NK-92 (cell line): ENCODE measurements around the gene SSTR3.
"Not testable (repeated sequence)": the region's sequence is repeated elsewhere in the genome, so short reads cannot be mapped to it uniquely, and the experiment has no call there.

Experiments used
- DNase-seq: peaks from one replicate; lab custom pipeline; 2025; ENCODE audit not compliant: unreplicated experiment; lab: John Stamatoyannopoulos, UW

SSTR3 gene

DNA sequence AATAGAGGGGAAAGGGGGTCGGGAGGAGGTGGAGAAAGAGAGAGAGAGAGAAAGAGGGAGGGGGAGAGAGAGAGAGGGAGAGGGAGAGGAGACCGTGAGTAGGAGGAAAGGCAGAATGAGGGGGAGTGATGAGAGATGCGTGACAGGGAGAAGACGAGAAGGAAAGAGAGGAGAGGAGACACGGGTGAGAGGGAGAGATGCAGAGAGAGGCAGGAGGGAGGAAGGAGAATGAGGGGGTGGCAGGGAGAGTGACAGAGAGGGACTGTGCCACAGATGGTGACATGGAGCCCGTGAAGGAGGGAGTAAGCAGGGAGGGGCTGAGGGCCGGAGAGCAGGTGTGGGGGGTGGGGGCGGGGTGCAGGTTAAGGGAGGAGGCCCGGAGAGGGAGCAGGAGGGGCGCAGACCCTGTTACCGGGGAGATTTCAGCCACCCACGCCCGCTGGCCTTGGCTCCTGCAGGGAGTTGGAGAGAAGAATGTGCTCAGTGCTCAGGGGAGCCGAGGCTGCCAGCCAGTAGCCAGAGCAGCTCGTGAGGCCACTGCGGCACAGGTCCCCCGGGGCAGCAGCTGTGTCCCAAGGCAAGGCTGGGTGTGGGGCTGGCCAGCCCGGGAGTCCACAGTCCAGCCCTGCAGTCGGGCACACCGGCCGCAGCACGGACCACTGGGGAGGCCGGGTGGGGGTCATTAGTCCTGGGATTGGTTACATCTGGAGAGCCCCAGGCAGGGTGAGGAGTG is at the start of gene SSTR3:
Gene SSTR3, minus strand, starts transcription at position 304 of the 733 bp plus-strand sequence. CDS start 4,674 bp downstream, outside the sequence.
- no peak for DNase-seq

DNA sequence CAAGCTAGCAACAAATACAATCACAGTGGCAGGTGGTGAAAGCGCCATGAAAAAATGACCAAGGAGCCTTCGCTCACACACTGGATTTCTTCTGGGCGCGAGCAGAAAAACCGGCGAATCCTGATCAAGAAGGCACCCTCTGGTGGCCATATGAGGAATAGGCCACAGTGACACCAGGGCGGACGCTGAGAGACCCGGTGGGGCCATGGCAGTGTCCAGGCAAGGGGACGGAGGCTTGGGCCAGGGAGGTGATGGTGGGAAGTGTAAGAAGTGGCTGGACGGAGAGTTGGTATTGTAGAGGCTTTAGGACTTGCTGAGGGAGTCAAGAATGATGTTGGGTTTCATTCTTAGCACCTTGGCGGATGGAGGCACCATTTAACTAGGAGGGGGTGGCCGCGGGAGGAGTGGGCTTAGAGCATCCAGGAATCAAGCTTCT is 48.6 kb upstream of the SSTR3 start:
- no peak for DNase-seq

DNA sequence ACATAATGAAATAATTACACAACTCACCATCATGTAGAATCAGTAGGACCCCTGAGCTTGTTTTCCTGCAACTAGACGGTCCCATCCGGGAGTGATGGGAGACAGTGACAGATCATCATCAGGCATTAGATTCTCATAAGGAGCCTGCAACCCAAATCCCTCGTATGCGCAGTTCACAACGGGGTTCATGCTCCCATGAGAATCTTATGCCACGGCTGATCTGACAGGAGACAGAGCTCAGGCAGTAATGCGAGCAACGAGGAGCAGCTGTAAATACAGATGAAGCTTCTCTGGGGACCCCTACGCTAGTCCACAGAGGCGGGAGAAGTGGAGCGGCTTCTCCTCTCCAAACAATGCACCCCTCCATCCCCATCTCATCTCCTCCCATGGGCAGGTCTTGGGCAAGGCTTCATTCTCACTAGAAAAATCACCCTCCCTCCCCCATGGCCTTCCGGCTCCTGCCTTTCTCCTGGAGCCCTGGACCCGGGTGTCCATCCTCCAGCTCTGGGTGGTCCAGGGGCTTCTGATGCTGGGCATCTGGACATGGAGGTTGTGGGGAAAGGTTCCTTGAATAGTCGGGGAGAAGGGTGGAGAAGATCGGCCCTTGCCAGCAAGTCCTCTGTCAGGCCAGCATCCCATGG is 48.0 kb upstream of the SSTR3 start:
- no peak for DNase-seq

DNA sequence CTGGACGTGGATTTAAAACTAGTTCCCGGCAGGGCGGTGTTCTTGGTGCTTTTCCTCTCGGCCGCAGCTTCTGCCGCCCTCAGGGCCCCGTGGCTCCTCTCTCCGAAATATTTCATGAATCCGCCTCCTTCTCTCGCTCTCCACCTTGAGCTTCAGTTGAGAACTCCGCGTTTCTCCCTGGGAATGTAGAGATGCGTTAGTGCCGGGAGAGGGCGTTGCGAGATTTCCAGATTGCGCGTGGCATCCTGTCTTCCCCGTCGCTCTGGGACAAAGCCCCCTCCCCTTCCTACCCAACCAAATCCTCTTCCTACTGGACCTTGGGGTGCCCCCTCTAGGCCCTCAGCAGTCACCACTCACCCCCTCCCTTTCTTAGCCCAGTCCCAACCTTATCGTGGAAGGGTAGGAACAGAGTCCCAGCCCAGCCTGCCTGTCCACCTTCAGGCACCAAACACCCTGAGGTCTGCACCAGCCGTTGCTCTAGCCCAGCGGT is 47.3 kb upstream of the SSTR3 start:
- no peak for DNase-seq

DNA sequence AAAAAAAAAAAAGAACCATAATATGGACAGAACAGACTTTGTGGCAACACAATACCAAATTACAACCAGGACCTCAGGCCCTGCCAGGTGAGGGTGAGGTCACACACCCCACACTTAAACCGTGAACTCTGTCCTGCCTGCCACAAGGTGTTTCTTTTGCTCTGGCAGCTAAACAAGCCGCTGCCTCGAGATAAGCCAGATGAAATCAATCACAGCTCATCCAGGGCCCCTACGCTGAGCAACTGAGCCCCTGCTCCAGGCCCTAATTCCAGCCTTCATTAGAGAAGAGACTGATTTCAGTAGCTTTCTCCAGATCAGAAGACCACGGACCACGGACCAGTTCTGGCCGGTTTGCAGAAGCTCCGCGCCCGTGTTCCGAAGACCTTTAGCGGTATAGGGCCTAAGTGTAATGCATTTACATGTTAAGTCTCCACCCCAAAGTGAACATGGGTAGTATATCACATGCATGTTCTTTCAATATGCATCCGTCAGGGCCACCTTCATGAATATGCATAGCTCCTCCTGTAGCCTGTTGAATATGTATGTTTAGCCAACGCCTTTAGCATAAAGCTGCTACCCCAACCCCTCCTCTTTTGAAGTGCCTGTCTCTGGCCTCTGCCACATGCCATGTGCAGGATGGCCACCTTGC is 46.6 kb upstream of the SSTR3 start:
- no peak for DNase-seq

DNA sequence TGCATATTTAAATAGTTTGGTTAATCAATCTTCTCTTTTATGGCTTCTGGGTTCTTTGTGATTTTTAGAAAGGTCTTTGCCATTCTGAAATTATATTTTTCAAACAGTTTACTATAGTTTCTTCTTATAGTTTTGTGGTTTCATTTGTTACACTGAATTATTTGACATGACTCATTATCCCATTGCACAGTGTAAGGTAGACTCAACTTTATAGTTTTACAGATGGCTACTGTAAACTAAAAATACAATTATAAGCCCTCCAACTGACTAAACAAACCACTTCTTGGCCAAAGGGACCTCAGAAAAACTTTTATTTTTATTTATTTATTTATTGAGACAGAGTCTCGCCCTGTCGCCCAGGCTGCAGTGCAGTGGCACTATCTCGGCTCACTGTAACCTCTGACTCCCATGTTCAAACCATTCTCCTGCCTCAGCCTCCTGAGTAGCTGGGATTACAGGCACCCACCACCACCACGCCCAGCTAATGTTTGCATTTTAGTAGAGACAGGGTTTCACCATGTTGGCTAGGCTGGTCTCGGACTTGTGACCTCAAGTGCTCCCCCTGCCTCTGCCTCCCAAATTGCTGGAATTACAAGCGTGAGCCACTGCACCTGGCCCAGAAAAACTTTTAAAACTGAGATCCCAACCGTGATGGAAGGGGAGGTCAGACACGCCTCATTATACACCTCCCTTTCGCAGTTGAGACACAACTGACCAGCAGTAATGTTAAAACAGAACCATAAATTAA is 45.9 kb upstream of the SSTR3 start:
- DNase-seq = no peak

DNA sequence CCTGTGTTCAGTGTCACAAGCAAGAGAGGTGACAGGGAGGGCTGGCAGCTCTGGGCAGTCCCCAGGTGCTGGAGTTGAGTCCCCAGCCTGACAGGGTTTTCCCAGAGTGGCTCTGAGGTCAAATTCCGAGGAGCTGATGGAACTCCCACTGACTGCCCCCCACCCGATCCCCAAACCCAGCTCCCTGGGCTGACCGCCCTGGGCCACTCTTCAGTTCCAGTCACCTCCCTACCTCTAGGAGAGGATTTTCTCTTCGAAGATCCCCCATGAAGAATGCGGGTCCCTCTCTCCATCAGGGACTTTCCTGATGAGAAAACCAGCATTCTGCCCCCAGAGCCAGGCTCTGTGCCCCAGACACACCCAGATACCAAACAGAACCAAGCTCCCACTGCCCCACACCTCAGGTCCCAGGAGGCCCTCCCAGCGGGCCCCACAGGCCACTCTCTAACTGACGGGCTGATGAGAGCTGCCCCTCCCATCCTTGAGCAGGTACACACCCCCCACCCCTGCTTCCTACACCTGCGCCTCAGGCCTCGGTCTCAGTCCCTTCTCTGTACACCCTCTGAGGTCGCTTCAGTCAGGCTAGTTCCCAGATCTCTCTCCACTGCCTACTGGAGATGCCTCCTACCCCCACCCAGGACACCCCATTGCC is 43.9 kb upstream of the SSTR3 start:
- DNase-seq = no peak

DNA sequence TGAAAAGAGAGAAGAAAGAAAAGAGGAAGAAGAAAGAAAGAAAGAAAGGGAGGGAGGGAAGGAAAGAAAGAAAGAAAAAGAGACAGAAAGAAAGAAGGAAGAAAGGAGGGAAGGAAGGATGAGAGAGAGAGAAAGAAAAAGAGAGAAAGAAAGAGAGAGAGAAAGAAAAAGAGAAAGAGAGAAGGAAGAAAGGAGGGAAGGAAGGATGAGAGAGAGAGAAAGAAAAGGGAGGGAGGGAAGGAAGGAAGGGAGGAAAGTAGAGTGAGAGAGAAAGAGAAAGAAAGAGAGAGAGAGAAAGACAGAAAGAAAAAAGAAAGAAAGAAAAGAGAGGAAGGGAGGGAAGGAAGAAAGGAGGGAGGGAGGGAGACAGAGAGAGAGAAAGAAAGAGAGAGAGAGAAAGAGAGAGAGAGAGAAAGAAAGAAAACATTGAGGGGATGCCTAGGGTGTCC is 43.3 kb upstream of the SSTR3 start:
- no peak for DNase-seq

DNA sequence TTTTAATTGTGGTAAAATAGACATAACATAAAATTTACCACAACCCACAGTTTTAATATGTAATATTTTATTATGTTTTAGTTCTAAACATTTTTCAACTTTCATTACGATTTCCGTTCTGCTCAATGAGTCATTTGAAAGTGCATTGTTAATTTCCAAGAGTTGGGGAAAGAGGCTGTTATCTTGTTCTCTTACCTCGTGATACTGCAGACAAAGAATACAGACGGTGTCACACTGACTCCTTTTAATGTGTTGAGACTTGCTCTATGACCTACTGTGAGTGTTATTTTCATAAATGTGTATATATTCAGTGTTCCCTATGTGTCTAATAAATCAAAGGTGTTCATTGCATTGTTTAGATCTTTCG is 42.6 kb upstream of the SSTR3 start:
- DNase-seq = no peak

DNA sequence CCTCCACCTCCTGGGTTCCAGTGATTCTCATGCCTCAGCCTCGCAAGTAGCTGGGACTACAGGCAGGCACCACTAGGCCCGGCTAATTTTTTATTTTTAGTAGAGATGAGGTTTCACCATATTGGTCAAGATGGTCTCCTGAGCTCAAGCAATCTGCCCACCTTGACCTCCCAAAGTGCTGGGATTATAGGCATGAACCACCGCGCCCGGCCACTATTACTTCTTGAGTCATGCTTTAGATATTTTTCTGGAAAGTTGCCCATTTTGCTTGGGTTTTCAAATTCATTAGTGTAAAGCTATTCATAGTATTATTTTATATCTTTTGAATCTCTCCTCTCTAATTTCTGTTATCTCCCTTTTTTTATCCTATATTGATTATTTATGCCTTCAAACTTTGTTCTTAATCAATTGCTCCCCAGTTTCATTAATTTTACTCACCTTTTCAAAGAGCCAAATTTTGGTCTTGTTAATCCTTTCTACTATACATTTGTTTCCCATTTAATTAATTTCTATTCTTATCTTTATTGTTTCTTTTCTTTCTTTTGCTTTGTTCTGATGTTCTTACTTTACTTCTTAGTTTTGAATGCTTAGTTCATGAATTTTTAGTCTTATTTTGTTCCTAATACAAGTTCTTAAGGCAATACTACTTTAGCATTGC is 42.1 kb upstream of the SSTR3 start:
- no peak for DNase-seq

DNA sequence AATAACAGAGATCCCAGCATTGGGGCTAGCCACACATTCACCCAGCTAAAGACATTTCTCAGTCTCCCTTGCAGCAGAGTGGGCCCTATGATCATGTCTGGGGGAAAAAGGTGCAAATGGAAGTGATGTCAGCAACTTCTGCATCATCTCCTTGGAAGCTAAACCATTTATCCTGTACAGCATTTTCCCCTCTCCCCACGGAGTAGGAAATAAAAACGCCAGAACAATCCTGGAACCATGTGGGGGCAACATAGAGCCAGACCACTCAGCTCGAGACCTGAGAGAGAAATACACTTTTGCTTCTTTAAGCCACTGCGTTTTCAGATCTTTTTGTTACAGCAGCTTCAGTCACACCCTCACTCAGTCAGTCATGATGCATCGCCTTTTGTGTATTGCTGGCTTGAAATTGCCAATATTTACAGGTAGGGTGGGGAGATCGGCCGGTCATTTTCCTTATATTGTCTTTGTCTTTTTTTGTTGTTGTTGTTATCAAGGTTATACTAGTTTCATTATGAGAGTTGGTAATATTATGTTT is 40.9 kb upstream of the SSTR3 start:
- no peak for DNase-seq

DNA sequence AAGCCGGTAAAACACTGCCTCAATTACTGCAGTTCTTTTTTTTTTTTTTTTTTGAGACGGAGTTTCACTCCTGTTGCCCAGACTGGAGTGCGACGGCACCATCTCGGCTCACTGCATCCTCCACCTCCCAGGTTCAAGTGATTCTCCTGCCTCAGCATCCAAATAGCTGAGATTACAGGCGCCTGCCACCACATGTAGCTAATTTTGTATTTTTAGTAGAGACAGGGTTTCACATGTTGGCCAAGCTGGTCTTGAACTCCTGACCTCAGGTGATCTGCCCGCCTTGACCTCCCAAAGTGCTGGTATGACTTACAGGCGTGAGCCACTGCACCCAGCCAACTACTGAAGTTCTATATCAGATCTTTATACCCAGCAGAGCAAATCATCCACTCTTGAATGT is 39.6 kb upstream of the SSTR3 start:
- not testable (repeated sequence) for DNase-seq

DNA sequence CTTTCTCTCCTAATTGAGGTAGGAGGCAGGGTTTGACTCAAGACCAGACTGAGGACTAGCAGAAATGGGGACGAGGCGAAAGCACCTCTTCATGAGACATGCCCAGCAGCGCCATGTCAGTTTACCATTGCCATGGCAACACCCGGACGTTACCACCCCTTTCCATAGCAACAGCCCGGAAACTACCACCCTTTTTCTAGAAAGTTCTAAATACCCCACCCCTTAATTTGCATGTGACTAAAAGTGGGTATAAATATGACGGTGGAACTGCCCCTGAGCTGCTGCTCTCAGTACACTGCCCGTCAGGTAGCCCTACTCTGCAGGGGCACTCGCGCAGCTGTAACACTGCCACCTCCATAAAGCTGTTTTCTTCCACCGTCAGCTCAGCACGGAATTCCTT is 37.7 kb upstream of the SSTR3 start:
- no peak for DNase-seq

DNA sequence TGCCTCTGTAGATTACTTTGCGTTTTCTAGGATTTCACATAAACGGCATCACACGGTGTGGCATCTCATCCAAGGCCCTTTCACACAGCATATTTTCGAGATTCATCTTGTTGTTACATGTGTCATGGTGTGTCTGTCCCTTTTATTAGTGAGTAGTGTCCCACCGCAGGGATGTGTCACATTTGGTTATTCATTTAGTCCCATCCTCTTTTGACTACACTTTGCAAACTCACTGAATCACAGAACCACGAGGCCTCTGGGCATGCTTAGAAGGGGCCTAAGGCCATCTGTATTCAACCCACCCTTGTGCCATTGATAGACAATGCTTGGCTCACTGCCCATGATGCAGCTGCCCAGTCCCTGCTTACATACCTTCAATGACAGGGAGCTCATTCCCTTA is 36.0 kb upstream of the SSTR3 start:
- DNase-seq = no peak

DNA sequence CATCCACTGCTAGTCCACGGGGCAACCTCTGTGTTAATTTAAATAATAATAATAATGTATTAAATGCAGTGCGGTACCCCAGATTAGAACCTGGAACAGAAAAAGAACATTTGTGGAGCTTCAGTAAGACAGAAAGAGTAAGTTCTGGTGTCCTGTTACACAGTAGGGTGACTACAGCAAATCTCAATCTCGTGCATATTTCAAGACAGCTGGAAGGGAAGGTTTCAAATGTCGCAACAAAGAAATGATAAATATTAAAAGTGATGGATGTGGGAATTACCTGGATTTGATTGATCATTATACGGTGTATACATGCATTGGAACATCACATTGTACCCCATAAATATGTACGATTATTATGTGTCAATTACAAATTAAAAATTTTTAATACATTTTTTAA is 33.5 kb upstream of the SSTR3 start:
- no peak for DNase-seq

DNA sequence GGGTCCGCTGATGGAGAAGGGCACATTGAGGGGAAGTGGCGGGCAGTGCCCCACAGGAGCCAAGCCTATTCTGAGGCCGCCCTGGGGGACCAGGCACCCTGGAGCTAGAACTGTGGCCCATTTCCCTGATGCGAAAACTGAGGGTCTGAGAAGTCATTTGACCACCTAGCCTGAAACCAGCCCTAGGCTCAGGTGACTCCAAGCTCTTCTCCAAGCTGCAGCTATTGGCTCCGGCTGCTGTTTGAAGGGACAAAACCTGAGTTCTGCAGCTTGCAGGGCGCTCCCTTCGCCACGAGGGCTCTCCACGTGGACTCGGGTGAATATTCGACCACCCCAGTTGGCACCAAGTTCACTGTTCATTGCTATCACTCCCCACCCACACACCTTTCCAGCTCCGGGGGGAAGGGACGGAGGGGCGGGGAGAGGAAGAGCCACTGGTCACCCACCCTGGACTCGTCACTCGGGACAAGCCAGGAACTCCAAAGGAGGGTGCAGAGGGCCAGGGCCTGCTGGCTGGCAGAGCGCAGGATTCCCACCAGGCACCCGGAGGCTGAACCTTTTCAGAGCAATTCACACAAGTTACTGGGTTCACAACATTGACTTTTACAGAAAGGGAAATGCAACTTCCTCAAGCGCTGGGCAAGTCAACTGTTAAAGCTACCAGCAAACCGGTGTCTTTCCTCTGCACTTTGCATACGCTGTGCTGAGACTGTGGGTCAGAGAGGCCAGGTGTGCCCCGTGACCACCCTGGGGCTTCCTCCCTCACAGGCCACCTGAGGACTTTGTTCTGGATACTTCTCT is 32.8 kb upstream of the SSTR3 start:
- DNase-seq = no peak

DNA sequence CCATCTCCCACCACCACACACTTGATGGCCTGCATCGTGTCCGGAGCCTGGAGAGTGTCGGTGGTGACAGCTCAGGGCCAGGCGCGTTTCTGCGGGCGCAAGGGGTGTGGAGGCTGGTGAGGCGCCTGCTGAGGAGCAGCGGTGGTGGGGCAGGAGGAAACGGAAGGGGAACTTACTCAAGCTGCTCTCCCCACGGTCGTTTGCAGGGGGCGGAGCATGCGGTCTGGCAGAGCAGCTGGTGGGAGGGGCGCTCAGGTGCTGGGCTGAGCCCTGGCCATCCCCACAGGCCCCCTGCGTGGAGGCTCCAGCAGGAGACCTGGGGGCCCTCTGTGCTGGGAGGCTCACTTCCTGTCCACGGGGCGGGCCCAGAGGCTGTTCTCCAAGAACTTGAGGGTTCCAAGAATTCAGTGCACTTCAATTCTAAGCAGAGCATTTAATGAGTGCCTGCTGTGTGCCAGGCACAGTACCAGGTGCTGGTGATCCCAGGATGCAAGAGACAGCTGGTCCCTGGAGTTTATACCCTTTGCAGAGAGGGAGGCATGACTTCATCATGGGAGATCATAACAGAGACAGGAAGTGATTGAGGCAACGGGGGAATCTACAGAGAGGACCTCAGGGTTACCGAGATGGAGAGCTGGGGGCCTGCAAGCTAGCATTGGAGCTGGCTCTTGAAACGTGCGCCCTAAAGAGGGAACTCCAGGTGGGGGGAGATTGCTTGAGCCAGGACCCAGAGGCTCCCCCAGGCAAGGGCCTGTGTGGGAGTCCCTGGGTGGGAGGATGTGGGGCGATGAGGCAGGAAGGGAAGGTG is 32.0 kb upstream of the SSTR3 start, which contains the start of gene RAC2:
Gene RAC2, minus strand, starts transcription at position 156 of the 808 bp plus-strand sequence. Its CDS starts 121 bp downstream, at position 35.
- DNase-seq = no peak

DNA sequence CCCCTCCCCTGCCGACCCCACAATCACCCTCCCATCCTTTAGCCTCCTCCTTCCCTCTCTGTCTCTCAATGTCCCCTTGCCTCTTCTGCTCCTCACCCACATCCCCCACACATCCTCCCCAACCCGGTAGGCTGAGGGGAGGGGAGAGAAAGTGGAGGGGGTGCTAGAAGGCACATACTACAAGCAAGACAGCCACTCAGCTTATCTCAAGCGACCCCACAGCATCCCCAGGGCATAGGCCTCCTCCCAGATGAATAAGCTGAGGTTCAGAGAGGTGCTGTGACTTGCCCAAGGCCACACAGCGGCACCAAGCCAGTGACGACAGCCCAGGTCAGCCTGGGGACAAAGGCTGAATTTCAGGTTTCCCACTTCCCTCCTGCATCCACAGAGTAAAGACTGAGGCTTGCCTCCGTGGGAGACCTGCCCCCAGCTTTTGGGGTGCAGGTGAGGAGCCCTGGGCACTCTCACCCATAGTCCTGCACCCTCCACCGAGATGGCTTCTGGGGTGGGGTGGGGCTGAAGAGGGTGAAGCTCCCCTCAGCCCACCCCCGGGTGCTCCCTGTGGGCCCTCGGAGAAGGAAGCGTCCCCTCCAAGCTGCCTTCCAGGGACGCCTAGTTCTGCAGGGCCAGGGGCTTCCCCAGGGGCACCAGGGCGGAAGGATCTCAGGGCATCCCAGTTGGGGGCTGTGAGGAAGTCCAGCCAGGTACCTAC is 31.3 kb upstream of the SSTR3 start:
- no peak for DNase-seq
